ENCODE data around the gene IFITM5.
"Not testable (repeated sequence)": the region's sequence is repeated elsewhere in the genome, so short reads cannot be mapped to it uniquely, and the experiment has no call there.

The IFITM5 gene
- total RNA-seq, result 0 reads per million in 3 experiments

DNA sequence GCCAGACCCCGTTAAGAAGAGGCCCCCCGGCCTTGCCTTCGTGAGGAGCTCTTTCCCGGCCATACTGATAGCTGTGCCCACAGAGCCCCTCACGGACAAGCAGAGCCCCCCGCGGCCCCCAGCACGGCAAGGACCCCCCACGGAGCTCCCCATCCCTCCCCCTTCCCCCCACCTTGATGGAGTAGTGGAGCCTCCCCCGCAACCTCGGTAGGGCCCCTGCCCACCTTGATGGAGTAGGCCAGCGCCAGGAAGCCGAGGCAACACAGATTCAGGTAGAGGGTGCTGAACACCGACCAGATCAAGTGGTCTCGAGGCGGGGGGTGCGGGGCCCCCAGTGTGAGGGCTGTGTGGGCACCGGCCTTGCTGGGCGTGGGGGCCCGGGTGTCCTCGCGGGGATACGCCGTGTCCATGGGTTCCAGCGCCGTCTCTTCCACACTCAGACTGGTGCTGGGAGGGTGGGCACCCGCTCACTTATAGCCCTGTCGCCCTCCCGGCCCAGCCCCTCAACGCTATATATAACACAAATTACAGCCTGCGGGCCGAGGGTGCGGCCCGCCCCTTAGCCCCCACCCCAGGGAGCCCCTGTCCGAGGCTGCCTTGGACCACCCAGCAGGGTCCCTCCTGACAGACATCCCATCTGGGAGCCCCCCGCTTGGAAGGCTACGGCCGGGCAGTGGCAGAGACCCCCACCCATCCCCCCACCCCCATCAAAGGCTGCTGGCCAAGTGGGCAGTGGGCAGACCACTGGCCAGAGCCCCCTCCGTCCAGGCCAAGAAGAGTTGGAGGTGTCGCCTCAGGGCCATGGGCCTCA lies at the start of gene IFITM5:
TSS of gene IFITM5 (minus strand) at position 446 of the 811 bp plus-strand sequence. CDS start at position 410, 36 bp downstream.
- no peak for DNase-seq

DNA sequence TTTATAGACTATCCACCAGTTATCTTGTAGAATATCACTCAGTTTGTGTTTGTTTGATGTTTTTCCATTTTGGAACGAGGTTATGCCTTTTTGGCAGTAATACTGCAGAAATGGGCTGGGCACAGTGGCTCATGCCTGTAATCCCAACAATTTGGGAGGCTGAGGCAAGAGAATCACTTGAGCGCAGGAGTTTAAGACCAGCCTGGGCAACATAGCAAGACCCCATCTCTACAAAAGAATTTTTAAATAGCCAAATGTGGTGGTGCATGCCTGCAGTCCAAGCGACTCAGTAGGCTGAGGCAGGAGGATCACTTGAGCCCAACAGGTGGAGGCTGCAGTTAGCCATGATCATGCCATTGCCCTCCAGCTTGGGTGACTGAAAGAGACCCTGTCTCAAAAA lies 47.2 kb upstream of the IFITM5 start:
- no peak for DNase-seq

DNA sequence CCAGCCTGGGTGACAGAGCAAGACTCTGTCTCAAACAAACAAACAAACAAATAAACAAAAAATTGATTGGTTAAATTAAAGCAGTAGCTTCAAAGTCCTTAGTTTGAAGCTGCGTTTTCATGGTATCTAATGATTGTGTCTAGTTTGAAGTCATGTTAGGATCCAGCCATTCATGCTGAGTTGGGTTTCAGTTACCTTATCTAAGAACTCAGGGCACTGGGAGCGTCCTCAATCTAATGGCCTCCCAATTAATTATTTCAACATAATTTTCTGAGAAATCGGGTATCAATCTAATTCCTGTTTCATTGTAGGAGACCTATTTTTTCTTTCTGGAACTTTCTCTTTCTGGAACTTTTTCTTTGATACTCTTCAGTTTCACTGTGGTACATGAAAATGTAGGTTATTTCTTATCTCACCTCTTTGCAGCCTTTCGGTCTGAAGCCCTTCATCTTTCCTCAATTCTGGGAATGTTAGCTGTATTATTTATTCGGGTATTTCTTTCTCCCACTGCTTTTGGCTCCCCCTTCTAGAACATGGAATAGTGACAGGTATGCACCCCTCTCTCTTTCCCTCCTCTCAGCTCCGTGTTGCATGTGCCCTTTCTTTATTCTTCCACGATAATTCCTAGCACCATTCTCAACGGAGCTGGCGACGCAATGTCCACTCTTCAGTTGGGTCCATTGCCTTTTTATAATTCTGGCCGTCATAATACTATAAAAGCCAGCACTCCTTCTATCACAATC lies 45.7 kb upstream of the IFITM5 start:
- no peak for DNase-seq

DNA sequence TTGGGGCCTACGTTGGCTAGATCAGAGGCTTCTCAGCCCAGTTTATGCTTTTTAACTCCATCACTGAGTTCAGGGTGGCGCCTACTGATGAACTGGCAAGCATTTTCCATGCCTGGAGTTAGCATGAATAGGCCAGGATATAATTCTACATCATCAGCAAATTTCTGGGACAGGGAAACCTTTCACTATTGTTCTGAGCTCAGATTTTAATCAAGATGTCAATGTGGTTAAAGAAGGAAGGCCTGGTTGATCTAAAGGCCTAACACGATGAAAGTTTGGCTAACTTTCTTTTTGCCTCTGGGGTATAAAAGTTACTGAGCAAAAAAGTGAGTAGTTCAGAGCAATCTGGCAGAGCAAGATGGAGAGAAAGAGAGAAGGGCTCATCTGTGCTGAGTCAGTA lies 43.0 kb upstream of the IFITM5 start:
- DNase-seq, result no peak

DNA sequence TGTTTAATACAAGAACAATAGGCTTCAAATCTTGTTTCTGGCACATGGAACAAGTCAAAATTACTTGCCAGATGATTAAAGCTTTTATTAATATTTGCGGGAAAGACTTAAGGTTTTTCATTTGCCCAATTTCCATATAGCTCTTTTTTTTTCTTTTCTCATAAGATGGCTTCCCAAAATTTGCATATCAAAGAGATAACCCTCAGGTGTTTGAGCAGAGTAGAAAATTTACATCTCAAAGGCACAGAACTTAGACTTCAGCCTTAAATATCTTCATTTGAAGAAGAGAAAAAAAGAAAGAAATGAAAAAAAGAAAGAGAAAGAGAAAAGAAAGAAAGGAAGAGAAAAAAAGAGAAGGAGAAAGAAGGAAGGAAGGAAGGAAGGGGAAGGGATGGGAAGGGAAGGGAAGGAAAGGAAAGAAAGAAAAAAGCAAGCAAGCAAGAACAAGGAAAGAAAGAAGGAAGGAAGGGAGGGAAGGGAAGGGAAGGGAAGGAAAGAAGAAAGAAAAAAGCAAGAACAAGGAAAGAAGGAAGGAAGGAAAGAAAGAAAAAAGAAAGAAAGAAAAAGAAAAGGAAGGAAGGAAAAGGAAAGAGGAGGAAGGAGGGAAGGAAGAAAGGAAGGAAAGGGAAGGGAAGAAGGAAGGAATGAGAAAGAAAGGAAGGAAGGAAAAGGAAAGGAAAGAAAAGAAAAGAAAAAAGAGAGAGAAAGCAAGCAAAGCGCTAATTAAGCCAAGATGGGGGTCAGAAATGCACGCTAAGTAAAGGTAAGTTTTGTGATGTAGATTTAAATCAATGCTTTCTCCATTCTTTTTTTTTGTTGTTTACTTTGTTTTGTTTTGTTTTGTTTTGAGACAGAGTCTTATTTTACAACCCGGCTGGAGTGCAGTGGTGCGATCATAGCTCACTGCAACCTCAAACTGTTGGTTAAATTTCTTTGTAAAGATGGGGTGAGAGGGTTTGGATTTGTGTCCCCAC lies 41.5 kb upstream of the IFITM5 start:
- no peak for DNase-seq

DNA sequence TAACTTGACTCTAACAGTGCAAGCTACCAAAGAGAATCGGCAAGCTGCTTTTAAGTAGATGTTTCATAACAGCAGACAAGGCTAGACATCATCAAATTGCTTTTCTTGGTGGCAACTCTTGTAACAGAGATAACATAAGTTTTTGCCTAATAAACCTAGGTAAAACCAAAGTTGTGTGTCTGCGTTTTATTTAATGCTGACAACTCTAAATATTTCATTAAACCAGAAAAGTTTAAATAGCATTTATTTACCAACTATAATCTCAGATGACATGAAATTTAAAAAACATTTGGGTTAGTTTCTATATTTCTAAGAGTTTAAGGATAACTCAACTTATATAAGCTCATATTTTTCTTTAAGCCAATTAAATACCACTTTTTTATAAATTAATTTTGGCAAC lies 40.6 kb upstream of the IFITM5 start:
- no peak for DNase-seq

DNA sequence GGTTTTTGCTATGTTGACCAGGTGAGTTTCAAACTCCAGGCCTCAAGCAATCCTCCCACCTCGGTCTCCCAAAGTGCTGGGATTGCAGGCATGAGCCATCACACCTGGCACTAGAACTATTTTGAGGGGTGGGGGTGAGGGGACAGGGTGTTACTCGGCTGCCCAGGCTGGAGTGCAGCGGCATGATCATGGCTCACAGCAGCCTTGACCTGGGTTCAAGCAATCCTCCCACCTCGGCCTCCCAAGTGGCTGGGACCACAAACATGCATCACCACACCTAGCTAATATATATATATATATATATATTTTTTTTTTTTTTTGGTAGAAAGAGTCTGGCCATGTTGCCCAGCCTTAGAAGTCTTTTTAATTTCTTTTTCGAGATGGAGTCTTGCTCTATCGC lies 38.4 kb upstream of the IFITM5 start:
- no peak for DNase-seq

DNA sequence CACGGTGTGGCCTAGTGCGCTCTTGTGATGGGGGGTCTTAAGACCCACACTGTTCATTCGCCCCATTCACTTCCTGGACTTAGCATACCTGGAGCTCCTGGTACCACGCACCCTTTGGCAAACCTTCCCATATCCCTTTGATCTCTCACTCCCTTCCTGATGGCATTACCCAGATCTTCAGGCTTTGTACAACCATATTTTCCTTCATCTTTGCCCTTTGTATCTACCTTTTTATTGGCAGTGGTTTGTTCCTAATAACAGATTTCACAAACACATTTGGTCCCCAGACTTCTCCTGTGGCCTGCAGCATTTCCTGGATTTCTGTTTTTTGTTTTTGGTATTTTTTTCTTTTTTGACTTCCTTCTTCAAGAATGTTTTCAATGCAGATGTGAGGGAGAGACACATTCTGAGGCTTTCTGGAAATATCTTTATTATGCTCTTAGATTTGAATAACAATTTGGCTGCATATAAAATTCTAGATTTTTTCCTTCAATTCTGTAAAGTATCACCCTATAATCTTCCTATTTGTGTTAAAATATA lies 37.4 kb upstream of the IFITM5 start:
- DNase-seq, result no peak

DNA sequence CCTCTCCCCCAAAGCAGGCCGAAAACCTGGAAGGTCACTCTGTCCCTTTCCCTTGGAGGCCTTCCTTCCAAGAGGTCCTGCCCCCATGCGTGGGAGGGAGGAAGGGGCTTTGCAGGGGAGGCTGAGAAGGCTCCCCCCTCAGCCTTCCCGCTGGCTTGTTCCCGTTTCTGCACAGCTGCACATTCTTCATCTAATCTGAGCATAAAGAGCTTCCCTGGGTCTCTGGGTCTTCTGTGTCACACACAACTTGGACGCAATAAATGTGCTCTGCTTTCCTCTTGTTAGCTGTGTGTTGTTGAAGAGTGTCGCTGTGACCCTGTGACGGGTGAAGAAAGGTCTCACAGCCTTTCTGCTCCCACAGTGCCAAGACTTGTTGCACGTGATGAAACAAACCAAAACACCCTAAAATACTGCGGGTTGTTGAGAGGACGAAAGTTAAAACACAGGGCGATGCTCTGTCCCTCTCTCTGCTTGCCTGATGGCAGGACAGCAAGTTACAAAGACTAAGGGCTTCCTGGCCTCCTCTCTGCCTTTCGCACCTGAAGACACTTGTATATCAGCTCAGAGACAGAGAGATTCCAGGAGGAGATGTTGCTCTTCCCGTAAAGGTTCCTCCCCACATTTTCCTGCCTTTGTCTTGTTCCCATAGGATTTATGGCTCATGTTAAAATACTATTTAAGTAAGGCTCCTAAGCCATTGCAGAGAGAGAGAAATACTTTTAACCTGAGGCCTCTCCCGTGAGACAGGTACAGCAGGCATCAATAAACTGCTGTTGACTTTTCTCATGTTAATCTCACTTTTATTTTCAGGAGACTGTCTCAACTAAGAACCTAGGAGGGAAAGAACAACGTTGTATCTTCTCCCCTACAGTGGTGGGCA lies 36.7 kb upstream of the IFITM5 start:
- no peak for DNase-seq

DNA sequence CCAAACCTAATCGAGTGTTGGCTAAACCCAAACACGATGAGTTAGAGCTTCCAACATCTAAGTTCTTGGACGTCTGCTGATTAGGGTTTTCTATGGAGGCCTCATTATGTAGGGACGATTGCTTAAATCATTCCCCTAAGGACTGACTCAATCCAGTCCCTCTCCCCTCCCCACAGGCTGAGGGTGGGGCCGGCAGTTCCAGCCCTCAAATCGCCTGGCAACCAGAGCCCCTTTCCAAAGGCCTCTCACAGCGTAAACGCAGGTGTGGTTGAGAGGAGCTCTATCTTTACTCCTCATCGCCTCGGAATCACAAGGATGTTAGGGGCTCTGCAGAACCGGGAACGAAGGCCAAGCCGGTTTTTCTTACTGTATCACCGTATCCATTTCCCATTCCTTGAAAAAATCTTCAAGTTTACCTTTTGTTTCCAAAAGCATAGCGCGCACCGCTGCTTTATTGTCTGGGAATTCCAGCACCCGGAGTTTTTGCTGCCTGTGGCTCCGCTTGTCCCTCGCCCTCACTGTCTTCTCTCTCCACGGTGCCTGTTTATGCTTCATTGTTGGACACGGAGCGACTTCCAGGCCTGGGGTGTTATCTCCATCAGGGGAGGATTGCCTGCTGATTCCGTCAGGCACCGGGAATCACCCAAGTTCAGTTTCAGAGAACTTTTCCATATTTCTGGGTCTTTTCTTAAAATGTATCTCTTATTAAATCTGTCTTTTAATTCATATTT lies 35.1 kb upstream of the IFITM5 start:
- DNase-seq, result no peak

DNA sequence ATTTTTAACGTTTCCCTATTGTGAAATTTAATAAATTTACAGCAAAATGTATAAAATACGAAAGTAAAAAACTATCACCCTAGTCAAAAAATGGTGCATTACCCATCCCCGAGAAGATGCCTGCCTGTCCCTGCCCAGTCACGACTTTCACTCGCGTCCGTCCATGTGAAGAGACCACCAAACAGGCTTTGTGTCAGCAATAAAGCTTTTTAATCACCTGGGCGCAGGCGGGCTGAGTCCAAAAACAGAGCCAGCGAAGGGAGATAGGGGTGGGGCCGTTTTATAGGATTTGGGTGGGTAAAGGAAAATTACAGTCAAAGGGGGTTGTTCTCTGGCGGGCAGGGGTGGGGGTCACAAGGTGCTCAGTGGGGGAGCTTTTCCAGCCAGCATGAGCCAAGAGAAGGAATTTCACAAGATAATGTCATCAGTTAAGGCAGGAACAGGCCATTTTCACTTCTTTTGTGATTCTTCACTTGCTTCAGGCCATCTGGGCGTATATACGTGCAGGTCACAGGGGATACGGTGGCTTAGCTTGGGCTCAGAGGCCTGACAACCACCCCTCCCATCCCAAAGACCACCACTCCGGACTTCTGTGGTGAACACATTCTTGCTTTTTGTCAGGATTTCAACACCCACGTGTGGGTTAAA lies 34.4 kb upstream of the IFITM5 start:
- not testable (repeated sequence) for DNase-seq

DNA sequence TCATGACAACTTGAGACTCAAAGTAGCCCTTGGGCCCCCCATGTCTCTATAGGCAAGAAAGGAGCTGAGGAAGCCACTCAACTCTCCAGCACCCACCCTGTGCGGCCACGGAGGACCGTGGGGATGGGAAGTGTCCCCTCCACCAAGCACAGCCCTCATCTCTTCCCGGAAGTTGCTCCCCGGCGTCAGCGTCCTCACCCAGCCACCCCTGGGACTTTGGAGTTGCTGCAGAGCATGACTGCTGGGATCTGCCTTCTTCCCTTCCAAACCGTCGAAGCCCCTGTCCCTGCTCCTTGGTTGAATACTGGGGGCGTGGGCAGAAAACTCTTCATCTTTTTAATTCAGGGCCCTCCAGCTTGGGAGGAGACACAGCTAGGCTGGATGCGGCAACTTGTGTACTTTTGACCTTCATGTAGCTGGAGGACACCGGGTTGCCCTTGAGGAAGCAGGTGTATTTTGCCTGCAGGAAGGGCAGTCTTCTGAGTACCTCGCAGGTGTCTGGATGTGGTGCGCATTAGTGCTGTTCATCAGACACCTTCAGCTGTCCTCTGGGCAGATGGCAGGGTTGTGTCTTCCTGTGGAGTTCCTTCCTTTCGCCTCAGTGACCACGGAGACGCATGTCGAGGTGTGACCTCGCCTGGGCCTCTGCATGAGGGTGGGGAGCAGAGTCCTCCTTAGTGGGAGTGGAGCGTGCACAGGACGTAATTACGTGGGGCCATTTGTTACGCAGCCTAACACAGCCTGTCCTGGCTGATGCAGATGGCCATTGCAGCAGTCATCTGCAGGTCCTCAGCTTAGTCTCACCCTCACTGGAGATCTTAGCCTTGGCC lies 33.5 kb upstream of the IFITM5 start:
- DNase-seq, result no peak

DNA sequence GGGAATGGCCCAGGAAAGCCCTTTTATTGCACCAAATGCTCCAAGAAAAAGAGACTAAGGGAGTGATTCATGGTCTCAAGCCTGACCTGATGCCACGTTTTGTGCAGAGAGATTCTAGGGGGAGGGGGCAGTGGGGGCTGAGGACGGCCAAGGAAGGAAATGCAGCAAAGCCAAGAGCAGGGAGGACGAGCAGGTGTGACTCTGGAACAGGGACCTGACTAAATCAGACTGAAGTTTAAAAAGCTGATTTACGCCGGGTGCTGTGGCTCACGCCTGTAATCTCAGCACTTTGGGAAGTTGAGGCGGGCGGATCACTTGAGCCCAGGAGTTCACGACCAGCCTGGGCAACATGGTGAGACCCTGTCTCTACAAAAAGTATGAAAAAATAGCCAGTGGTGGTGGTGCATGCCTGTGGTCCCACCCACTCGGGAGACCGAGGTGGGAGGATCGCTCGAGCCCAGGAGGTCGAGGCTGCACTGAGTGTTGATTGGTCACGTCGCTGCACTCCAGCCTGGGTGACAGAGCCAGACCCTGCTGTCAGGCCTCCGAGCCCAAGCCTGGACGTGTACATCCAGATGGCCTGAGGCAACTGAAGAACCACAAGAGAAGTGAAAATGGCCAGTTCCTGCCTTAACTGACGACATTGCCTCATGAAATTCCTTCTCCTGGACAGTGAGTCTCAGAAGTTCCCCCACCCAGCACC lies 32.2 kb upstream of the IFITM5 start:
- DNase-seq, result no peak

DNA sequence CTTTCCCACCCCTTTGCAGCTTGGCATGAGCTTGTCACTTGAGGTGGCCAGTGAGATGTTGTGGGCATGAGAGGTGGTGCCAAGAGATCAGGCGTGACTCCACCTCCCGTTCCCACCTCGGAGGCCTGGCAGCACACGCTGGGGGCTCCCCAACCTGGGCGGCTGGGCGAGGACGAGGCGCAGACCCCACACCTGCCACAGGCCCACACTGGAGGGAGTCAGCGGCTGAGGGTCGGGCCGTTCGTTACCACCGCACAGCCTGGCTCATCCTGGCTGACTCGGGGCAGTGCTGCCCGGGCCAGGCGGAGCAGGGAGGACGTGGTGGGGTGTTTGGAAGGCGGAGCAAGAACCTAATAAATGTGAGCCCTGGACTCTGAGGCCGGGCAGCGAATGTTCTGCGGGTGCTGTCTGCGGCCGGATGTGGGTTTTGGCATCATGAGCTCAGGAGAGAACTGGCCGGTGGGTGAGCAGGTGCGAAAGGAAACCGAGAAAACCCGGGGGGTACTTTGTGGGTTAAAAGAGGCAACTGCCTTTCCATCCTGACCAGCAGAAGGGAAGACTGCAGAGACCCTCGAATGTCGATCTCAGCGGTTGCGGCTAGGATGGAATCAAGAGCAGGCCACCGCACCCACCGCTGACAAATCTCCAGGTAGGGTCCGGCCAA lies 31.5 kb upstream of the IFITM5 start:
- no peak for DNase-seq

DNA sequence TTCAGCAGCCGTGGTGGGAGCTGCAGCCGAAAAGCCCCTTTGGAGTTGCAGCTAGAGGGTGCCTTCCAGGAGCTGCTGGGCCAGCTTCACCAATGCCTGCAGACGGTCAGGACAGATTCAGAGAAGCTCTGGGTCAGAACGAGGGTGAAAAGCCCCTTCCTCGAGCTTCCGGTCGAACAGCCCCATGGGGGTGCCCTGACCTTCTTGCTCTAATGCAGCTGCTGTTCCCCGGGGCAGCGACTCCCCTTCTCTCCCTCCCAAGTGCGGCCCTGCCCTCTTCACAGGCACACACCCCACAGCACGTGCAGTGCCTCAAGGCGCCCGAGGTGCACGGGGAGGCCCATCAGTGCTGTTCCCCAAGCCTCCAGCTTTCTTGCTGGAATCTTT lies 31.0 kb upstream of the IFITM5 start:
- DNase-seq, result no peak

DNA sequence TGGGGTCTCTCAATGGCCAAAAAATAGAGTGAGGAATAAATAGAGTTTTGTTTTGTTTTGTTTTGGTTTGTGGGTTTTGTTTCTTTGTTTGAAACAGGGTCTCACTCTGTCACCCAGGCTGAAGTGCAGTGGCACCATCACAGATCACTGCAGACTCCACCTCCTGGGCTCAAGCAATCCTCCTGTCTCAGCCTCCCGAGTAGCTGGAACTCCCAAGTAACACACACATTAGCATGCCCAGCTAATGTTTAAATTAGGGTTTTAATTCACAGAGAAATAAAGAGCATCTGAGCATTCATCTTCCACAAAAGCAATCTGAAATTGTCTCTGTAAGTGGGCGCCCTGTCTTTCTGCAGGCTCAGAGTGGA lies 30.5 kb upstream of the IFITM5 start:
- DNase-seq, result no peak

DNA sequence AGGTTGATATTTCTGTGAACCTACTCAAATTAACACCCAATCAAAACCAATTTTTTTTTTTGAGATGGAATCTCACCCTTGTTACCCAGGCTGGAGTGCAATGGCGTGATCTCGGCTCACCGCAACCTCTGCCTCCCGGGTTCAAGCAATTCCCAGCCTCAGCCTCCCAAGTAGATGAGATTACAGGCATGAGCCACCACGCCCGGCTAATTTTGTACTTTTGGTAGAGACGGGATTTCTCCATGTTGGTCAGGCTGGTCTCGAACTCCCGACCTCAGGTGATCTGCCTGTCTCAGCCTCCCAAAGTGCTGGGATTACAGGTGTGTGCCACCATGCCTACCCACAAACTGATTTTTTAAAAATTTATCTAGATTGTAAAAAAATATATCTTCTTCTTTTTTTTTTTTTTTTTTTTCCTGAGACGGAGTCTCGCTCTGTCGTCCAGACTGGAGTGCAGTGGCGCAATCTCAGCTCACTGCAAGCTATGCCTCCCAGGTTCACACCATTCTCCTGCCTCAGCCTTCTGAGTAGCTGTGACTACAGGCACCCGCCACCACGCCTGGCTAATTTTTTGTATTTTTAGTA lies 29.3 kb upstream of the IFITM5 start:
- DNase-seq, result not testable (repeated sequence)

DNA sequence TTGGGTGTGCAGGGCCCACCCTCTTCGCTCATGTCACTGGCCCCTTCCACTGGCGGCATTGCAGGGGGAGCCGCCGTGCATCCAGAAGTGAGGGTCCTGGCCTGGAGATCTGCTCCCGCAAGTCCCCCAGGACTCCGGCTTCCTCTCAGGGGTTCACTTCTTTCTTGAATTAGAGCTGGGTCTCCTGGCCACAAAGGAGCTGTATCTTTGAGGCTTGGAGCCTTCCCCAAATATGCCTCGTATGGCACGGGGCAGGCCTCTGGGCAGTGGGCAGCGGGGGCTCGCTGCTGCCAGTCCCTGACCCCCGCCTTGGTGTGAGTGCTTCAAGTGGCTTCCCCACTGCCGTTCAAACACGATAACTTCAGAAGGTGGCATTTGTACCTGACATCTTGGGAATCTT lies 28.7 kb upstream of the IFITM5 start:
- DNase-seq, result no peak

Data from central memory CD4-positive, alpha-beta T cell (primary cell).